Measurements from ENCODE around the gene ADAMTSL1.

- no peak for TF ChIP-seq EZH2 (IDR thresholded peaks at IDR 0.05; ENCODE audit: insufficient read depth, low read length)
- no peak for TF ChIP-seq CTCF (IDR thresholded peaks at IDR 0.05; ENCODE audit: insufficient read depth, low read depth, low read length)
Observed at GRCh38 chr9:18936094-18936871, 462.3 kb downstream of the ADAMTSL1 start.

Data from astrocyte (in vitro differentiated cells and primary cell).